ENCODE results near the gene PDGFC. TPM values are rescaled to one million over a fixed set of nuclear protein-coding genes. Genes with fewer than 3 reads are reported as not detected.

Gene PDGFC
- polyA plus RNA-seq, 1 donor from 2014 or later = 3.8 TPM

DNA sequence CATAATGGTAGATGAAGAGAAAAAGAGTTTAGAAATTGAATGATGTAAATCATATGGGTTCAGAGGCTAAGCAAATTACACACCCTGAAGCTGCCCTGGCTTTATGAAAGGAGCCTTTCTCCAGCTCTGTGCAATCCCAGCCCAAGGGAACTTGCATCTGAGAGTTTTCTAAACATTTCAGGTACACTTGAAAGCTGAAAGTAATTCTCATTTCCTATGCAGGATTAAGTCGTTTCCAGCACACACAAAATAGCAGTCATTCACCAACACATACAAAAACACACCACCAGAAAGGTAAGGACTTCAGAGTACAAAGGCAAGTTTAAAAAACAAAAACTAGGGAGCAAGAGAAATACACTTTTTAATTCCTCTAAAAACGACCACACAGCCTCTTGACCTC lies 1.7 kb downstream of the PDGFC start:
- TF ChIP-seq, protein P1, sequence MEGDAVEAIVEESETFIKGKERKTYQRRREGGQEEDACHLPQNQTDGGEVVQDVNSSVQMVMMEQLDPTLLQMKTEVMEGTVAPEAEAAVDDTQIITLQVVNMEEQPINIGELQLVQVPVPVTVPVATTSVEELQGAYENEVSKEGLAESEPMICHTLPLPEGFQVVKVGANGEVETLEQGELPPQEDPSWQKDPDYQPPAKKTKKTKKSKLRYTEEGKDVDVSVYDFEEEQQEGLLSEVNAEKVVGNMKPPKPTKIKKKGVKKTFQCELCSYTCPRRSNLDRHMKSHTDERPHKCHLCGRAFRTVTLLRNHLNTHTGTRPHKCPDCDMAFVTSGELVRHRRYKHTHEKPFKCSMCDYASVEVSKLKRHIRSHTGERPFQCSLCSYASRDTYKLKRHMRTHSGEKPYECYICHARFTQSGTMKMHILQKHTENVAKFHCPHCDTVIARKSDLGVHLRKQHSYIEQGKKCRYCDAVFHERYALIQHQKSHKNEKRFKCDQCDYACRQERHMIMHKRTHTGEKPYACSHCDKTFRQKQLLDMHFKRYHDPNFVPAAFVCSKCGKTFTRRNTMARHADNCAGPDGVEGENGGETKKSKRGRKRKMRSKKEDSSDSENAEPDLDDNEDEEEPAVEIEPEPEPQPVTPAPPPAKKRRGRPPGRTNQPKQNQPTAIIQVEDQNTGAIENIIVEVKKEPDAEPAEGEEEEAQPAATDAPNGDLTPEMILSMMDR (IDR thresholded peaks at IDR 0.05; ENCODE audit: poor library complexity, severe bottlenecking) = no peak
- TF ChIP-seq SMC3 (conservative IDR thresholded peaks at IDR 0.05; ENCODE audit: poor library complexity) (no peak), EZH2 (IDR thresholded peaks at IDR 0.05; ENCODE audit: borderline replicate concordance, insufficient read depth, low read length, poor library complexity, severe bottlenecking) (no peak), MXI1 (conservative IDR thresholded peaks at IDR 0.05; ENCODE audit: poor library complexity, severe bottlenecking) (no peak), EP300 (conservative IDR thresholded peaks at IDR 0.05; ENCODE audit: poor library complexity, severe bottlenecking) (no peak), TAF1 (IDR thresholded peaks at IDR 0.05; ENCODE audit: low read depth) (no peak), POLR2AphosphoS5 (IDR thresholded peaks at IDR 0.05) (no peak)
- TF ChIP-seq, protein P2, sequence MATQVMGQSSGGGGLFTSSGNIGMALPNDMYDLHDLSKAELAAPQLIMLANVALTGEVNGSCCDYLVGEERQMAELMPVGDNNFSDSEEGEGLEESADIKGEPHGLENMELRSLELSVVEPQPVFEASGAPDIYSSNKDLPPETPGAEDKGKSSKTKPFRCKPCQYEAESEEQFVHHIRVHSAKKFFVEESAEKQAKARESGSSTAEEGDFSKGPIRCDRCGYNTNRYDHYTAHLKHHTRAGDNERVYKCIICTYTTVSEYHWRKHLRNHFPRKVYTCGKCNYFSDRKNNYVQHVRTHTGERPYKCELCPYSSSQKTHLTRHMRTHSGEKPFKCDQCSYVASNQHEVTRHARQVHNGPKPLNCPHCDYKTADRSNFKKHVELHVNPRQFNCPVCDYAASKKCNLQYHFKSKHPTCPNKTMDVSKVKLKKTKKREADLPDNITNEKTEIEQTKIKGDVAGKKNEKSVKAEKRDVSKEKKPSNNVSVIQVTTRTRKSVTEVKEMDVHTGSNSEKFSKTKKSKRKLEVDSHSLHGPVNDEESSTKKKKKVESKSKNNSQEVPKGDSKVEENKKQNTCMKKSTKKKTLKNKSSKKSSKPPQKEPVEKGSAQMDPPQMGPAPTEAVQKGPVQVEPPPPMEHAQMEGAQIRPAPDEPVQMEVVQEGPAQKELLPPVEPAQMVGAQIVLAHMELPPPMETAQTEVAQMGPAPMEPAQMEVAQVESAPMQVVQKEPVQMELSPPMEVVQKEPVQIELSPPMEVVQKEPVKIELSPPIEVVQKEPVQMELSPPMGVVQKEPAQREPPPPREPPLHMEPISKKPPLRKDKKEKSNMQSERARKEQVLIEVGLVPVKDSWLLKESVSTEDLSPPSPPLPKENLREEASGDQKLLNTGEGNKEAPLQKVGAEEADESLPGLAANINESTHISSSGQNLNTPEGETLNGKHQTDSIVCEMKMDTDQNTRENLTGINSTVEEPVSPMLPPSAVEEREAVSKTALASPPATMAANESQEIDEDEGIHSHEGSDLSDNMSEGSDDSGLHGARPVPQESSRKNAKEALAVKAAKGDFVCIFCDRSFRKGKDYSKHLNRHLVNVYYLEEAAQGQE (IDR thresholded peaks at IDR 0.05; ENCODE audit: borderline replicate concordance) = no peak
- Histone ChIP-seq H3F3A (ENCODE audit: insufficient read depth, low read length, poor library complexity, severe bottlenecking) (peaks cover 3% of the 10 kb centered on the region), H3K9me3 (ENCODE audit: low read length) (no peaks in the 10 kb centered on the region), H3K27ac (ENCODE audit: low read length) (no peak overlapping the region), H3K27me3 (ENCODE audit: insufficient read depth, low read depth, low read length) (no peaks in the 10 kb centered on the region), H3K4me3 (ENCODE audit: low read length) (peak overlapping the region; percentile 75), H3K4me2 (ENCODE audit: low read length) (peak overlapping the region; percentile 59), H3K9ac (ENCODE audit: low read length) (peak overlapping the region; percentile 63), H4K20me1 (ENCODE audit: insufficient read depth) (no peaks in the 10 kb centered on the region), H3K79me2 (replicated peaks; ENCODE audit: insufficient read depth, low read length) (peaks cover 25% of the 10 kb centered on the region), H2AFZ (ENCODE audit: low read depth, low read length) (no peak overlapping the region), H3K36me3 (ENCODE audit: insufficient read depth, low read length) (no peaks in the 10 kb centered on the region), H3K9me2 (ENCODE audit: insufficient read depth, low read length) (no peaks in the 10 kb centered on the region)

DNA sequence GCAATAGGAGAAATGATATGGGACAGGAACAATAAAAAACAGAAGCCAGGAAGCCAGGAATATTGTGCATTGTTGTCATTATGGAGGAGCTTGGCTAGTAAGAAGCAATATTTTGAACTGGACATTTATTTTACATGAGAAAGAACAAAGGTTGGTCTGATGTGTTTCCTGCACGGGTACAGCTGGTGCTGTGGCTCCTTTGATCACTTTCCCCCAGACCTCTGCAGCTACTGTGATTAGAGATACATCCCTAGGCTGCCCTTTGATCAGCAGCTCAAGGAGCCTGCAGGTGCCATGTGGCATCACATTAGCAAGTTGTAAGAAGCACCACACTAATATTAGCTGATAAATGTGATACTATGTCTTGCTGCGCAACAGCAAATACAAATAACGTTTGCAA lies 2.5 kb downstream of the PDGFC start:
- H2AFZ ChIP-seq (ENCODE audit: low read depth, low read length) = no peak overlapping the region
- no peak for TF ChIP-seq POLR2AphosphoS5 (IDR thresholded peaks at IDR 0.05)
- no peak for TF ChIP-seq TAF1 (IDR thresholded peaks at IDR 0.05; ENCODE audit: low read depth)
- no peak for TF ChIP-seq EZH2 (IDR thresholded peaks at IDR 0.05; ENCODE audit: borderline replicate concordance, insufficient read depth, low read length, poor library complexity, severe bottlenecking)
- TF ChIP-seq, protein P1 (IDR thresholded peaks at IDR 0.05; ENCODE audit: poor library complexity, severe bottlenecking) = no peak
- H3K4me2 ChIP-seq (ENCODE audit: low read length) = peak overlapping the region; percentile 59
- H3K27me3 ChIP-seq (ENCODE audit: insufficient read depth, low read depth, low read length) = no peaks in the 10 kb centered on the region
- H3K79me2 ChIP-seq (replicated peaks; ENCODE audit: insufficient read depth, low read length) = peaks cover 25% of the 10 kb centered on the region
- H3K9me3 ChIP-seq (ENCODE audit: low read length) = no peaks in the 10 kb centered on the region
- peak overlapping the region; percentile 75 for H3K4me3 ChIP-seq (ENCODE audit: low read length)
- no peaks in the 10 kb centered on the region for H3K9me2 ChIP-seq (ENCODE audit: insufficient read depth, low read length)
- no peaks in the 10 kb centered on the region for H3K36me3 ChIP-seq (ENCODE audit: insufficient read depth, low read length)
- no peak overlapping the region for H3K9ac ChIP-seq (ENCODE audit: low read length)
- H3F3A ChIP-seq (ENCODE audit: insufficient read depth, low read length, poor library complexity, severe bottlenecking) = peaks cover 3% of the 10 kb centered on the region
- H3K27ac ChIP-seq (ENCODE audit: low read length) = no peak overlapping the region
- H4K20me1 ChIP-seq (ENCODE audit: insufficient read depth) = no peaks in the 10 kb centered on the region
